GM20000 (cell line): ENCODE measurements around the gene COL2A1.

ENCODE experiments used
- DNase-seq: peaks from one replicate; pipeline ENCODE4 v3.0.0; 2012; ENCODE audit warnings: low spot score
- TF ChIP-seq, protein P1 (sequence below): IDR thresholded peaks from 2 replicates; pipeline ENCODE4 v1.5.1; 2012; ENCODE audit warnings: mild to moderate bottlenecking, control low read depth; ENCODE audit errors: extremely low read depth, missing control alignments

The COL2A1 gene

DNA sequence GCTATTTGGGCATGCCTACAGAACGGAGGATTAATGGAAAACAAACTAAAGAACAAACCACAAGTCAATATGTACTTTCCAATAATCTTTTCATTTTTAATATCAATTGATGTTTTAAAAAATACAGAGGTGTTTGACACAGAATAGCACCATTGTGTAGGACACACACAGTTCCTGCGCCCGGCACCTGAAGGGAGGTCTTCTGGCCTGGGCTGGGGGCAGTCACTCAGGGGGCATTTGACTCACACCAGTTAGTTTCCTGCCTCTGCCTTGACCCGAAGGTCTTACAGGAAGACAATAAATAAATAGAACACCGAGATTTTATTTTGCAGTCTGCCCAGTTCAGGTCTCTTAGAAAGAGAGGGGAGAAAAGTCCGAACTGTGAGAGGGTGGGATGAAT is 31.4 kb downstream of the COL2A1 start:
- no peak for DNase-seq
- TF ChIP-seq, protein P1, sequence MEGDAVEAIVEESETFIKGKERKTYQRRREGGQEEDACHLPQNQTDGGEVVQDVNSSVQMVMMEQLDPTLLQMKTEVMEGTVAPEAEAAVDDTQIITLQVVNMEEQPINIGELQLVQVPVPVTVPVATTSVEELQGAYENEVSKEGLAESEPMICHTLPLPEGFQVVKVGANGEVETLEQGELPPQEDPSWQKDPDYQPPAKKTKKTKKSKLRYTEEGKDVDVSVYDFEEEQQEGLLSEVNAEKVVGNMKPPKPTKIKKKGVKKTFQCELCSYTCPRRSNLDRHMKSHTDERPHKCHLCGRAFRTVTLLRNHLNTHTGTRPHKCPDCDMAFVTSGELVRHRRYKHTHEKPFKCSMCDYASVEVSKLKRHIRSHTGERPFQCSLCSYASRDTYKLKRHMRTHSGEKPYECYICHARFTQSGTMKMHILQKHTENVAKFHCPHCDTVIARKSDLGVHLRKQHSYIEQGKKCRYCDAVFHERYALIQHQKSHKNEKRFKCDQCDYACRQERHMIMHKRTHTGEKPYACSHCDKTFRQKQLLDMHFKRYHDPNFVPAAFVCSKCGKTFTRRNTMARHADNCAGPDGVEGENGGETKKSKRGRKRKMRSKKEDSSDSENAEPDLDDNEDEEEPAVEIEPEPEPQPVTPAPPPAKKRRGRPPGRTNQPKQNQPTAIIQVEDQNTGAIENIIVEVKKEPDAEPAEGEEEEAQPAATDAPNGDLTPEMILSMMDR, result no peak

DNA sequence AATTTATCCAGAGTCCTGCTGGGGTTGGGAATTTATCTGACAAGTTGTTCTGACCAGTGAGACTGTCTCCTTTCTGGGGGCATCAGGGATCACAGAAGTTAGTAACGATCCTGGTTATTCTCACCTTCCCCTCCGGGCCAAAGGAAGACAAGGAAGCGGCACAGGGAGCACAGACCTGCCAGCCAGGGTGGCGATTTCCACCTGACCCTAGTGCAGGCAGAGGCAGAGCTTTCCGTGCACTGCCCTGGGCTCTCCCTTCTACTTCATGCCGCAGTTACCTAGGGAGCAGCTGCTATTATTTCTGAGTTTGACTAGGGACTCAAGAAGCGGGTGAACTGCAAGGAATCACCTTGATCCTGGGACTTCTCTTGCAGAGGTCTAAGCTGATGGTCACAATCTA is 33.4 kb downstream of the COL2A1 start:
- TF ChIP-seq, protein P1, result no peak
- no peak for DNase-seq

DNA sequence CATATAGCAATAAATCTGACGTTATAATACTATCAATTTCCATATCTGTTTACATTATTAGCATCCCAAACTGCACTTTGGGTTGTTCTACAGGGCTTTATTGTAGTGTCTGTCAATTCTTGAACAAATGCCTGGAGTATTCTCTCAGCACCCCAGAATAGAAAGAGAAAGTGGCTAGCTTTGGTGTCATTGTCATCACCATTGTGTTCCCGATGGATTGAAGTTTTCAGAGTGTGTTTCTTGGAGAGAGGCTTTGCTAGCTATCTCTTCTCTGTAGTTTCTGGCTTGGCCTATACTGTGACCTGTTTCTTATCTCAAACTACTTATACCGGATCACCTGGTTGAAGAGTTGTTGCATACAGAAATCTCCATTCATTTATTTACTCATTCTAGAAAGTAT is 34.4 kb downstream of the COL2A1 start:
- DNase-seq, result no peak
- TF ChIP-seq, protein P1, result no peak

DNA sequence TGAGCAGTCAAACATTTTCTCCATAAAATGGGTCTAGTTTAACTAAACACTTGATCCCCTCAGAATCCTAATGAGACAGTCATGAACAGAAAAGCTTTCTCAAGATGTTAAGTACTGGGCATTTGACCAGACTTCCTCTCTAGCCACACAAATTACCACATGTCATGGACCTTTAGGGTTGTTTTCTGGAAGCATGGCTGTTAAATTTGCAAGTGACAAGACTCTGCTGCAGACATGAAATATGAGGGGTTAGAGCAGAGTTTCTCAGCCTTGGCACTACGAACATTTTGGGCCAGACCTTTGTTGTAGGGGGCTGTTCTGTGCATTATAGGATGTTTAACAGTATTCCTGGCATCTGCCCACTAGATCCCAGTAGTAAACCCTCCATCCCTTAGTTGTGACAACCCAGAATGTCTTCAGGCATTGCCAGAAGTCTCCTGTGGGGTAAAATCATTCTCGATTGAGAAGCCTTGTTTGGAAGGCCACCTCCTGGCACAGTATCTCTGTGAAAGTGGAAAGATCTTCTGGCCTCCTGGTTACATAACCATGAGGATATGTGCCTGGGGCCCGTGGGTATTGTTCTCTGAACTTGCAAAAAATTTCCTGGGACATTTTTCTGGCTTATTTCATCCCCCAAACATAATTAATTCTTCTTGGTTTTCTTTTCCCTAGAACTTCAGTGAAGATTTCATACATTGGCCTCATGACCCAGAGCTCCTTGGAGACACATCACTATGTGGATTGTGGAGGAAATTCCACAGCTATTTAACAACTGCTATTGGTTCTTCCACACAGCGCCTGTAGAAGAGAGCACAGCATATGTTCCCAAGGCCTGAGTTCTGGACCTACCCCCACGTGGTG is 36.6 kb downstream of the COL2A1 start:
- DNase-seq, result no peak
- TF ChIP-seq, protein P1, result no peak

DNA sequence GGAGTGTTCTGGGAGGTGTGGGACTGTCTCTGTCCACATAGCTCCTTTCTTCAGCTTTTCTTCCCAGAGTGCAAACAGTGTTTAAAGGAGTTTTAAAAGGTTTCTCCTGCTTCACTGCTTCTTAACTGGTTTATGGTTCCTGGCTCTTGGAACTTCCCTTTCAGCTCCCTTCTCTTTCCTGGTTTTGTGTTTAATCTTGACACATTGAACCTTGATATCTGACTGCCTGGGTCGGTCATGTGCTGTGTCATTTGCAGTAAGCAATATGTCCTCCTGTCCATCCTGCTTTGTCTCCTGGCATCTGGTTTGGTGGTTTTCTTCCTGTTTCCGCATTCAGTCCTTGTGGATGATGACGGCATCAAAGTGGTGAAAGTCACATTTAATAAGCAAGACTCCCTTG is 38.7 kb downstream of the COL2A1 start:
- TF ChIP-seq, protein P1, result no peak
- no peak for DNase-seq

DNA sequence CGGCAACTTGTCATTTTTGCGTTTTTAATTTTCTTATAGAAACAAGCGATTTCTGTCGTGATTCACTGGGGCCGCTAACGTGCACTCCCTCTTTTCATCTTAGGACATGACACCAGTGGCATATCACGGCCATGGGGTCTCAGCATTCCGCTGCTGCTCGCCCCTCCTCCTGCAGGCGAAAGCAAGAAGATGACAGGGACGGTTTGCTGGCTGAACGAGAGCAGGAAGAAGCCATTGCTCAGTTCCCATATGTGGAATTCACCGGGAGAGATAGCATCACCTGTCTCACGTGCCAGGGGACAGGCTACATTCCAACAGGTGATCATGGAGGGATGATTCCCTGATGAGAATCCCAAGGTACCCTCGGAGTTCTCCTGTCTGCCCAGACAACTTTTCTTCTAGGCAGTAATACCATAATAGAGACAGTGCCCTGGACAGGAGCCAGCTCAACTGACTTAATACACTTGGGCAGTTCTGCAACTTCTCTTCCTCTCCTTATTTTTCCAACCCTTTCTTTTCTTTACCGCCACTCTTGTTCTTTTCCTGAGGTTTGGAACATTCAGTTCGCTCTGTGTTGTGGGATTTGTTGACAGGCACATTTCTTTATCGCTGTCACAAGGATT is 40.1 kb downstream of the COL2A1 start:
- no peak for DNase-seq
- TF ChIP-seq, protein P1, result no peak

DNA sequence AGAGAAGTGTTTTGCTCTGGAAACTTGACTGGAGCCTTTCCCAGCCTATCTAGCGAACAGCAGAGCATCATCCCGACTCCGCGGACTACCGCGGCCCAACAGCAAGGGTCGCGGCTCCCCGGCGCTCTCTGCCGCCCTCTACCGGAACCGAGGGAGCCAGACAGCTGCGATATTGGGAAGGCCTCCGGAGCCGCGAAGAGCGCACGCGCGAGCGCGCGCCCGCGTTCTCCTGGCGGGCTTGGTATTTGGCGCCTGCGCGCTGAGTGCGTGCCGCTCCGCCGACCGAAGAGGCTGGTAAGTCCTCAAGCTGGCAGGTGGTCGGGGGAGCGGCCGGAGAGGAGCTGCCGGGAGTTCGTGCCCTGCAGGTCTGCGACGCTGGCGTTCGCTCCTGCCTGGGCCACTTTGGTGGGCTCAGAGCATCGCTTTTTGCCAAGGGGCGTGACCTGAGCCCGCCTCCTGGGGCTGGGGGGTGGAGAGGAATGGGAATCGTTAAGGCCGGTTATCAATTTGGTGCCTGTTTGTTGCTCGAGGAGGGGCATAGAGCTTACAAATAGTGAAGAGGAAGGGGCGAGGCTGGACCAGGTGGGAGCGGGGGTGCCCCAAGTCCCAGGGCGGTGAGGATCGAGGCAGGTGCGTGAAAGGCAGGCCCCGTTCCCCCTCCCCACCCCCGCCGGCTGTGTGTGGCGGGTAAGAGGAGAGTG is 40.8 kb downstream of the COL2A1 start, which contains the start of gene TMEM106C:
TMEM106C (plus strand) TSS at position 257 of the 701 bp plus-strand sequence. CDS start 641 bp downstream, outside the sequence.
- TF ChIP-seq, protein P1, result peak; percentile 98
- DNase-seq, result peak; percentile 99
